Karpas-422 (cell line): ENCODE data around the gene PTGIR. TPM values are rescaled to one million over a fixed set of nuclear protein-coding genes. Genes with fewer than 3 reads are reported as not detected.
A peak's percentile ranks its signal among the peaks of the same experiment; 100 is the strongest.
"Not testable (repeated sequence)": the region's sequence is repeated elsewhere in the genome, so short reads cannot be mapped to it uniquely, and the experiment has no call there.

Experiments
- DNase-seq: peaks from one replicate; pipeline ENCODE4 v3.0.0-alpha.2; 2015
- H2AFZ ChIP-seq: fragments of 200-600 bp; sonication (generic); 2 replicates; pipeline ENCODE4 v1.6.1; 2014; ENCODE audit warnings: antibody characterized with exemption, low read length, mixed read lengths
- H3K27ac ChIP-seq: fragments of 200-600 bp; sonication (generic); 2 replicates; pipeline ENCODE4 v1.5.1; 2014; ENCODE audit warnings: mild to moderate bottlenecking, low read length, moderate library complexity
- H3K27me3 ChIP-seq: fragments of 200-600 bp; sonication (generic); 2 replicates; pipeline ENCODE4 v1.6.1; 2014; ENCODE audit warnings: low read length, mixed read lengths
- H3K36me3 ChIP-seq: fragments of 200-600 bp; sonication (generic); 2 replicates; pipeline ENCODE4 v1.6.1; 2014; ENCODE audit warnings: low read length, mixed read lengths; ENCODE audit not compliant: insufficient read depth
- H3K4me1 ChIP-seq: fragments of 200-600 bp; sonication (generic); 2 replicates; pipeline ENCODE4 v1.6.1; 2014; ENCODE audit warnings: mild to moderate bottlenecking, low read length, mixed read lengths
- H3K4me2 ChIP-seq: fragments of 200-600 bp; sonication (generic); 2 replicates; pipeline ENCODE4 v1.6.1; 2014; ENCODE audit warnings: low read length, low read depth, mild to moderate bottlenecking; ENCODE audit not compliant: poor library complexity, severe bottlenecking
- H3K4me3 ChIP-seq: fragments of 200-600 bp; sonication (generic); 2 replicates; pipeline ENCODE4 v1.5.1; 2014; ENCODE audit warnings: mild to moderate bottlenecking, antibody characterized with exemption, low read length, mixed read lengths
- H3K79me2 ChIP-seq: fragments of 200-600 bp; sonication (generic); 2 replicates; pipeline ENCODE4 v1.6.1; 2014; ENCODE audit warnings: mild to moderate bottlenecking, low read length, mixed read lengths
- H3K9ac ChIP-seq: fragments of 200-600 bp; sonication (generic); 2 replicates; pipeline ENCODE4 v1.6.0; 2014; ENCODE audit warnings: low read length
- H3K9me2 ChIP-seq: fragments of 200-600 bp; sonication (generic), shearing (Covaris generic); replicated peaks from 2 replicates; pipeline ENCODE4 v1.6.0; 2014; ENCODE audit warnings: mild to moderate bottlenecking, low read length, moderate library complexity; ENCODE audit not compliant: insufficient read depth
- H3K9me3 ChIP-seq: fragments of 300-700, 200-600 bp; sonication (generic); 2 replicates; pipeline ENCODE4 v1.6.1; 2014; ENCODE audit warnings: low read length, mixed read lengths
- H4K20me1 ChIP-seq: fragments of 200-600 bp; sonication (generic); 2 replicates; pipeline ENCODE4 v1.6.1; 2014; ENCODE audit warnings: mild to moderate bottlenecking, antibody characterized with exemption, low read length, low read depth; ENCODE audit not compliant: insufficient read depth
- total RNA-seq: library from RNA; depleted of rRNA; stranded (reverse); fragments of >200 nt; shearing (Covaris generic); gene quantifications from 2 replicates; pipeline ENCODE4 v1.2.3, GENCODE V29; 2014; ENCODE audit warnings: low replicate concordance

PTGIR gene
- total RNA-seq, 1 experiment from 2014 or later, result not detected

DNA sequence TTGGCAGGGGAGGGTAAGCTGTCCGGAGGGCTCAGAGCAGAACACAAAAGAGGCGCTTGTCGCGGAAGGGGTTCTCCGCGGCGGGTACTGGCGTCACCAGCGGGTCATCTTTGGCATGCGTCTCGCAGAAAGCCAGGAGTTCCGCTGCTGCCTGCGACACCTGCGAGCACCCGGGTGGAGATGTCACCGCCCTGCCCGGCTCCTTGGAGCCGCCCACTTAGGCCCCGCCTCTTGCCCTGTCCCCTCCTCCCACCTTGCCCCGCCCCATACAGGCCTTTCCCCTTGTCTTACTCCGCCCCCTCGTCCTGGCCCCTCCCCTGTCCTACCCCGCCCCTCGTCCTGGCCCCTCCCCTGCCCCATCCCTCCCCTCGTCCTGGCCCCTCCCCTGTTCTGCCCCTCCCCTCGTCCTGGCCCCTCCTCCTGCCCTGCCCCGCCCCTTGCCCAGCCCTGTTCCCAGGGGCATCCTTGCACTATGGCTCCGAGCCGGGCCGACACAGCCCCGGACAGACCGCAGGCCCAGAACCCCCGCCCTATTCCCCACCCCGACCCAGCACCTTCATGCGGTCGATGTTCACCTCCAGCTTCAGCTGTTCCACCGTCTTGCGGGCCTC lies 9.3 kb upstream of the PTGIR start:
- H3K4me2 ChIP-seq, result peak overlapping the region; percentile 57
- no peak overlapping the region for H3K9ac ChIP-seq
- H3K4me3 ChIP-seq, result no peak overlapping the region; the same call in 1 of the 2 replicates
- H3K4me1 ChIP-seq, result peaks cover 42% of the 10 kb centered on the region
- DNase-seq, result peak; percentile 92
- H2AFZ ChIP-seq, result no peak overlapping the region
- no peak overlapping the region for H3K27ac ChIP-seq
- H4K20me1 ChIP-seq, result no peaks in the 10 kb centered on the region
- no peaks in the 10 kb centered on the region for H3K79me2 ChIP-seq
- H3K36me3 ChIP-seq, result no peaks in the 10 kb centered on the region
- no peaks in the 10 kb centered on the region for H3K9me2 ChIP-seq
- 0 out of 2 replicates have a peak, but pooled peaks cover 3% of the 10 kb centered on the region for H3K27me3 ChIP-seq
- no peaks in the 10 kb centered on the region for H3K9me3 ChIP-seq

DNA sequence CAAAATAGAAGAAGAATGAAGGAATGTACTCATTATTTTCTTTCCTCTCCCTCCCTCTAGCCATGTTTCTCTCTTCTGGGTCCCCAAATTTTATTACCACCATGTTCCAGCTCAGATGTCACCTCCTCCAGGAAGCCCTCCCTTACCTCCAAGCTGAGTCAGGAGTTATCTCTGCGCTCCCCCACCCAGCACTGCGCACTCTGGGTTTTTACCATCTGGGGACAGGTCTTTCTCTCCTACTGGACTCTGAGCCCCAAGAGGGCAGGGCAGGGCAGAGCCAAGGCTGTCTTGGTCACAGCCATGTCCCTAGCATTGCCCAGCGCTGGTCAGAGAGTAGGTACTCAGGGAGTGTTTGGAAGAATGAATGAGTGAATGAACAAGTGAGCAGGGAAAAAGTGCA lies 8.2 kb upstream of the PTGIR start:
- Histone ChIP-seq H3K9me2 (no peaks in the 10 kb centered on the region), H3K27ac (no peak overlapping the region), H2AFZ (no peak overlapping the region), H4K20me1 (no peaks in the 10 kb centered on the region), H3K4me2 (no peak overlapping the region), H3K27me3 (0 out of 2 replicates have a peak, but pooled peaks cover 2% of the 10 kb centered on the region), H3K9me3 (no peaks in the 10 kb centered on the region), H3K79me2 (no peaks in the 10 kb centered on the region), H3K9ac (no peak overlapping the region), H3K4me1 (peaks cover 32% of the 10 kb centered on the region), H3K4me3 (no peak overlapping the region), H3K36me3 (no peaks in the 10 kb centered on the region)
- DNase-seq, result no peak

DNA sequence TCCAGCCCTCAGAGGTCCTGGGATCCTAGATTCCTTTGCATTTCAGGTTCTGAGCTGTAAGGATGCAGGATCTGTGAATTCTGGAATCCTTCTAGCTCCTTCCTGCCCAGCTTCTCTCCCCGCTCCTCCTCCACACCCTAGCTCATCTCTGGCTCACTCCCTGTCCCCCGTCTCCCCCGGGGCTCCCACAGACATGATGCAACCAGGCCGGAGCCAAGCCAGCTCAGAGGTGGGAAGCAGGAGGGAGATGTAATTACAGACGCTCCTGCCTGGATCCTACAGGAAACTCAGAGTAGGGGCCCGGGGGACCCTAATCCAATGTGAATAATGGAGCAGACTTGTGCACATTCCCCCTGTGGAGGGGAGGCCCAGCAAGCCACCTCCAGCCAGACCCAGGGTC lies 6.6 kb upstream of the PTGIR start:
- Histone ChIP-seq H3K4me1 (peaks cover 28% of the 10 kb centered on the region), H3K79me2 (no peaks in the 10 kb centered on the region), H4K20me1 (no peaks in the 10 kb centered on the region), H3K9ac (no peak overlapping the region), H3K27me3 (no peaks in the 10 kb centered on the region), H3K36me3 (no peaks in the 10 kb centered on the region), H3K9me3 (no peaks in the 10 kb centered on the region), H2AFZ (no peak overlapping the region), H3K4me3 (no peak overlapping the region), H3K27ac (no peak overlapping the region), H3K9me2 (no peaks in the 10 kb centered on the region), H3K4me2 (no peak overlapping the region)
- no peak for DNase-seq

DNA sequence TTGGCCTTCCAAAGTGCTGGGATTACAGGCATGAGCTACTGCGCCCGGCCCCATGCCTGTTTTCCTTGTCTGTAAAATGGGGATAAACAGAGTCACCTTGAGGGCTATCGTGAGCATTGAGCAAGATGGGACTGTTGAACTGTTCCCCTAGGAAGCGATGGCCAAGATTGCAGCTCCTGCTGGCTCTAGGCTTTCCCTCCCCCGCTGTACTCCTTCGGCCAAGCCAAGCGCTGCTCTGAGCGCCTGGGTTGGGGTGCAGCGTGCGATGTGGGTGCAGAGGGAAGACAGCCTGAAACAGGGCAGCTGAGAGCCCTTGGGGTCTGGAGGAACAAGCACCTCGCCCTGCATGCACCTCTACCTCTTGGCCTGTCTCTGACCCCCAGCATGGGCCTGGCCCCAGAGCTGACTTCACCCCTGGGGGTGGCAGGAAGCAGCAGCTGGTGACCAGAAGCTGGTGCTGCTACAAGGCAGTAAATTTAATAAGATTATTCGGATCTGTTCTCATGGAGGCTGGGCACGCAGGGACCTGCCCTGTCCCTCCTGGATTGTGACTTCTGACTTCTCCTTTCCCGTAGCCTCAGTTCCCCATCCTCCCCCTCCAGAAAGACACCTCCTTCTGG lies 5.8 kb upstream of the PTGIR start:
- Histone ChIP-seq H3K4me1 (peaks cover 20% of the 10 kb centered on the region), H3K9ac (no peak overlapping the region), H3K9me2 (no peaks in the 10 kb centered on the region), H3K4me2 (no peak overlapping the region), H3K9me3 (no peaks in the 10 kb centered on the region), H3K27ac (no peak overlapping the region), H3K36me3 (no peaks in the 10 kb centered on the region), H4K20me1 (no peaks in the 10 kb centered on the region), H2AFZ (no peak overlapping the region), H3K4me3 (no peak overlapping the region), H3K79me2 (no peaks in the 10 kb centered on the region), H3K27me3 (no peaks in the 10 kb centered on the region)
- DNase-seq, result no peak

DNA sequence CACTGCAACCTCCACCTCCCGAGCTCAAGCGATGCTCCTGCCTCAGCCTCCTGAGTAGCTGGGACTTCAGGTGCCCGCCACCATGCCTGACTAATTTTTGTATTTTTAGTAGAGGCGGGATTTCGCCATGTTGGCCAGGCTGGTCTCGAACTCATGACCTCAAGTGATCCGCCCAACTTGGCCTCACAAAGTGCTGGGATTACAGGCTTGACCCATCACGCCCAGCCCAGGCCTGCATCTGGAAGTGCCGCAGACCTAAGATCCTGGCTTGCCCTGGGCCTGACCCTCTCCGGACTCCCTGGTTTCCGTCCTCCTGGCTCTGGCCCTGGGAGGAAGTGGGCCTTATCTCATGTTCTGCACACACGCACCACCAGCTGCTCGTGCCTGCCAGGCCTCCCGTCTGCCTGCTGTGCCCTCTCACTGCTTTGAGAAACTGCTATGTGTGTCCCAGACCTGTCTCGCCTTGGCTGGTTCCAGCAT lies 4.7 kb upstream of the PTGIR start:
- H3K9me3 ChIP-seq, result no peaks in the 10 kb centered on the region
- peaks cover 12% of the 10 kb centered on the region for H3K4me1 ChIP-seq
- no peaks in the 10 kb centered on the region for H3K79me2 ChIP-seq
- H3K9ac ChIP-seq, result no peak overlapping the region
- H2AFZ ChIP-seq, result no peak overlapping the region
- DNase-seq, result no peak
- no peaks in the 10 kb centered on the region for H3K36me3 ChIP-seq
- no peak overlapping the region for H3K27ac ChIP-seq
- no peaks in the 10 kb centered on the region for H3K27me3 ChIP-seq
- no peaks in the 10 kb centered on the region for H3K9me2 ChIP-seq
- H4K20me1 ChIP-seq, result no peaks in the 10 kb centered on the region
- H3K4me3 ChIP-seq, result no peak overlapping the region
- H3K4me2 ChIP-seq, result no peak overlapping the region

DNA sequence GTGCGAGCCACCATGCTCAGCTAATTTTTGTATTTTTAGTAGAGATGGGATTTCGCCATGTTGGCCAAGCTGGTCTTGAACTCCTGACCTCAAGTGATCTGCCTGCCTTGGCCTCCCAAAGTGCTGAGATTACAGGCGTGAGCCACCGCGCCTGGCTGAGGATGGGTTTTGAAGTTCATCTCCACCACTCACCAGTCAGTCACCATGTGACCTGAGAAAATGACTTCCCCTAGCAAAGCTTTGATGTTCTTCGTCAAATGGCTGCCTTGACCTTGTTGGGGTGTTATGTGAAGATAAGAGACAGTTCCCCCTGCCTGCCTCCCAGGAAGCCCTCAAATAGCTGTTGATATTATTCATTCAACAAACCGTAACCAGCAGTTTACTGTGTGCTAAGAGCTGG lies 4.1 kb upstream of the PTGIR start:
- not testable (repeated sequence) for H3K9me3 ChIP-seq, H3K36me3 ChIP-seq, H2AFZ ChIP-seq, H3K27me3 ChIP-seq, H3K4me2 ChIP-seq, H3K9ac ChIP-seq, H3K9me2 ChIP-seq, H4K20me1 ChIP-seq, H3K4me3 ChIP-seq, DNase-seq, H3K4me1 ChIP-seq, H3K79me2 ChIP-seq, H3K27ac ChIP-seq

DNA sequence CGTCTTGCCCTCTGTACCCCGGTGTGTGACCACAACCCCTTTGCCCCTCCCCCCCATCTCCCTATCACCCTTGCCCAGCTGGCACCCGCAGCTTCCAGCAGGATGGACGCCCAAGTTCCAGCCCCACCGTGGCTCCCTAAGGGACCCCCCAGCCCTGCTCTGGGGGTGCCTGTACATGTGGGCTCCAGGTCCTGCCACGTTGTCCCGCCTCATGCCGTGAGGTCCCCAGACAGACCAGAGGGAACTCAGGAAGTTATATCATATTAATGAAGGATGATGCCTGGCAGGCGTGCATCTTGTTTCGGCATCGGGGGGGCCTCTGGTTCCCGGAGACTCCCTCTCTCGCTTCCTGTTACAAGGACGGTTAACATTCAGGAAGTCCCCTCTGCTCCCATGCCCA lies 1.6 kb upstream of the PTGIR start:
- DNase-seq, result no peak
- Histone ChIP-seq H3K4me2 (no peak overlapping the region), H3K9me2 (no peaks in the 10 kb centered on the region), H3K9ac (no peak overlapping the region), H2AFZ (no peak overlapping the region), H3K36me3 (no peaks in the 10 kb centered on the region), H3K9me3 (no peaks in the 10 kb centered on the region), H3K27ac (no peak overlapping the region), H3K79me2 (no peaks in the 10 kb centered on the region), H3K27me3 (no peaks in the 10 kb centered on the region), H3K4me1 (no peaks in the 10 kb centered on the region), H3K4me3 (no peak overlapping the region), H4K20me1 (no peaks in the 10 kb centered on the region)

DNA sequence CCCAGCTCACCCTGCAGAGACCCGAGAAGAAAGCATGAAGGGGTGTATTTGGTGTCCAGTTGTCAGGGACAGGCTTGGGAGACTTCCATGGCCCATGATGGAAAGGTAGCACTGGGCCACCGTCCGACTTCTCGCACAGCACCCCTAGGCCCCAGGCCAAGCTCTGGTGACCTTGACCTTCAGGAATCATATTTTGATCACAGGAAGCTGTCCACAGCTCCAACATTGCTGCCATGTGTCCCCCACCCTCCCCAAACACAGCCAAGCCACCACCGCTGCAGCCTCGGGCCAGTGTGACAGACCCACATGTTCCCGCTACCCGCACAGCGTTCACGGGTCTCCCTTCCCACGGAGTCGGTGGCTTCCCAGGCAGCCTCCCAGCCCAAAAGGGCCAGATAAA lies 842 bp upstream of the PTGIR start:
- DNase-seq, result no peak
- Histone ChIP-seq H3K9ac (no peak overlapping the region), H3K4me1 (no peaks in the 10 kb centered on the region), H3K9me3 (no peaks in the 10 kb centered on the region), H3K9me2 (no peaks in the 10 kb centered on the region), H4K20me1 (no peaks in the 10 kb centered on the region), H3K4me3 (no peak overlapping the region), H2AFZ (no peak overlapping the region), H3K36me3 (no peaks in the 10 kb centered on the region), H3K27ac (no peak overlapping the region), H3K4me2 (no peak overlapping the region), H3K27me3 (no peaks in the 10 kb centered on the region), H3K79me2 (no peaks in the 10 kb centered on the region)
